ENCODE measurements around the gene PDE4D. TPM values are rescaled to one million over a fixed set of nuclear protein-coding genes. Genes with fewer than 3 reads are reported as not detected.
A peak's percentile ranks its signal among the peaks of the same experiment; 100 is the strongest.

Gene PDE4D
- total RNA-seq, 1 donor from 2014 or later = 85.8 TPM

GRCh38 chr5:59799668-59800346 lies 93.7 kb downstream of the PDE4D start:
- peak; percentile 88 for ATAC-seq
- Histone ChIP-seq H3K27me3 (no peaks in the 10 kb centered on the region), H3K36me3 (no peaks in the 10 kb centered on the region), H3K27ac (peak overlapping the region; percentile 19), H3K4me3 (no peak overlapping the region), H3K4me1 (peaks cover 17% of the 10 kb centered on the region), H3K9me3 (no peaks in the 10 kb centered on the region)
- intact Hi-C loops (cut with DNase I) = no loop called here
- TF ChIP-seq CTCF (IDR thresholded peaks at IDR 0.05) = peak; percentile 84
- no peak for DNase-seq

- Histone ChIP-seq H3K27ac (no peak overlapping the region), H3K4me3 (peak overlapping the region; percentile 8), H3K4me1 (peaks cover 17% of the 10 kb centered on the region), H3K9me3 (no peaks in the 10 kb centered on the region), H3K27me3 (no peaks in the 10 kb centered on the region), H3K36me3 (no peaks in the 10 kb centered on the region)
- peak; percentile 10 for ATAC-seq
- DNase-seq = no peak
- intact Hi-C loops (cut with DNase I) = no loop called here
- TF ChIP-seq CTCF (IDR thresholded peaks at IDR 0.05) = no peak
Observed at GRCh38 chr5:59798862-59799667, 94.5 kb downstream of the PDE4D start.

- intact Hi-C loops (cut with DNase I) = no loop called here
Observed at GRCh38 chr5:59795141-59795540, 98.4 kb downstream of the PDE4D start.

GRCh38 chr5:59792983-59793585 lies 100.4 kb downstream of the PDE4D start:
- no peaks in the 10 kb centered on the region for H3K36me3 ChIP-seq
- DNase-seq (no peak), ATAC-seq (no peak)
- intact Hi-C loops (cut with DNase I) = no loop called here
- H3K9me3 ChIP-seq = no peaks in the 10 kb centered on the region
- no peaks in the 10 kb centered on the region for H3K4me1 ChIP-seq
- no peak overlapping the region for H3K4me3 ChIP-seq
- TF ChIP-seq CTCF (IDR thresholded peaks at IDR 0.05) = no peak
- no peak overlapping the region for H3K27ac ChIP-seq
- H3K27me3 ChIP-seq = no peaks in the 10 kb centered on the region

More at GRCh38 chr5:59795141-59795540, 98.4 kb downstream of the PDE4D start:
- ATAC-seq (no peak), DNase-seq (no peak)
- Histone ChIP-seq H3K27ac (no peak overlapping the region), H3K36me3 (no peaks in the 10 kb centered on the region), H3K9me3 (no peaks in the 10 kb centered on the region), H3K27me3 (no peaks in the 10 kb centered on the region), H3K4me3 (no peak overlapping the region), H3K4me1 (peaks cover 15% of the 10 kb centered on the region)
- TF ChIP-seq CTCF (IDR thresholded peaks at IDR 0.05) = no peak

GRCh38 chr5:59791617-59792016 lies 101.9 kb downstream of the PDE4D start:
- H3K36me3 ChIP-seq = no peaks in the 10 kb centered on the region
- no peak overlapping the region for H3K27ac ChIP-seq
- H3K9me3 ChIP-seq = no peaks in the 10 kb centered on the region
- H3K4me3 ChIP-seq = no peak overlapping the region
- DNase-seq (no peak), ATAC-seq (no peak)
- intact Hi-C loops (cut with DNase I) = no loop called here
- H3K4me1 ChIP-seq = no peaks in the 10 kb centered on the region
- no peaks in the 10 kb centered on the region for H3K27me3 ChIP-seq
- no peak for TF ChIP-seq CTCF (IDR thresholded peaks at IDR 0.05)

Measured in upper lobe of right lung (tissue), 1 donor.